ENCODE results near the gene CACUL1. TPM values are rescaled to one million over a fixed set of nuclear protein-coding genes. Genes with fewer than 3 reads are reported as not detected.

Gene CACUL1
- total RNA-seq, 1 experiment from 2014 or later: 67.5 TPM

GRCh38 chr10:118737603-118738302, 17.0 kb downstream of the CACUL1 start:
- no peak for DNase-seq (ENCODE audit: low read depth, low spot score)
- Histone ChIP-seq H3K9me2 (ENCODE audit: insufficient read depth) (no peaks in the 10 kb centered on the region), H4K20me1 (ENCODE audit: insufficient read depth) (peaks cover 27% of the 10 kb centered on the region), H3K27me3 (ENCODE audit: insufficient read depth, low read length) (no peaks in the 10 kb centered on the region), H3K4me1 (ENCODE audit: control insufficient read depth in 1 of 2, insufficient read depth in 2 of 2, low read length in 2 of 2) (peaks cover 6 to 12% of the 10 kb centered on the region in 2 experiments), H3K9ac (ENCODE audit: low read length) (no peak overlapping the region), H3K4me3 (replicated peaks in 1 of 2; ENCODE audit: low read depth in 1 of 2, low read length in 2 of 2) (no peak overlapping the region), H3K79me2 (ENCODE audit: insufficient read depth, low read length) (peaks cover 96% of the 10 kb centered on the region), H3K9me3 (ENCODE audit: control insufficient read depth in 1 of 2, insufficient read depth in 1 of 2, low read depth in 1 of 2, low read length in 2 of 2) (no peaks in the 10 kb centered on the region), H2AFZ (ENCODE audit: low read depth, low read length, poor library complexity, severe bottlenecking) (no peak overlapping the region), H3K27ac (ENCODE audit: low read depth, low read length) (no peak overlapping the region), H3K36me3 (ENCODE audit: control insufficient read depth in 1 of 2, insufficient read depth in 2 of 2, low read length in 2 of 2) (no peaks in the 10 kb centered on the region), H3K4me2 (ENCODE audit: low read length) (no peak overlapping the region)
- intact Hi-C loops (cut with micrococcal nuclease): no loop called here
- ATAC-seq: no peak
- no TSS peak for BruUV-seq (replicated peaks)
- CTCF ChIA-PET: interaction anchor here (1.2 to 5.8 kb wide), 2 partner anchors 15 to 17 kb away, joined by 4 to 35 read pairs (median 8); no protein-coding TSS in a partner anchor
- POLR2A ChIA-PET: no interaction called here
- TF ChIP-seq EZH2phosphoT487 (IDR thresholded peaks at IDR 0.05; ENCODE audit: borderline replicate concordance): no peak
- TF ChIP-seq JUND (IDR thresholded peaks at IDR 0.05): no peak
- no peak for TF ChIP-seq ZFX (IDR thresholded peaks at IDR 0.05)
- TF ChIP-seq CTCF (IDR thresholded peaks at IDR 0.05 in 2 of 3, conservative IDR thresholded peaks at IDR 0.05 in 1 of 3; ENCODE audit: borderline replicate concordance in 1 of 3, insufficient read depth in 1 of 3, low read depth in 2 of 3, low read length in 2 of 3): no peak
- TF ChIP-seq CBX3 (IDR thresholded peaks at IDR 0.05; ENCODE audit: low read depth): no peak
- no peak for TF ChIP-seq YY1 (IDR thresholded peaks at IDR 0.05; ENCODE audit: extremely low read depth, insufficient replicate concordance, low read depth, low read length)
- TF ChIP-seq ZBTB33 (IDR thresholded peaks at IDR 0.05; ENCODE audit: extremely low read depth, insufficient replicate concordance, low read length): no peak
- TF ChIP-seq RAD21 (IDR thresholded peaks at IDR 0.05; ENCODE audit: low read depth): no peak
- no peak for TF ChIP-seq SP1 (IDR thresholded peaks at IDR 0.05; ENCODE audit: low read depth)
- TF ChIP-seq, protein P1, sequence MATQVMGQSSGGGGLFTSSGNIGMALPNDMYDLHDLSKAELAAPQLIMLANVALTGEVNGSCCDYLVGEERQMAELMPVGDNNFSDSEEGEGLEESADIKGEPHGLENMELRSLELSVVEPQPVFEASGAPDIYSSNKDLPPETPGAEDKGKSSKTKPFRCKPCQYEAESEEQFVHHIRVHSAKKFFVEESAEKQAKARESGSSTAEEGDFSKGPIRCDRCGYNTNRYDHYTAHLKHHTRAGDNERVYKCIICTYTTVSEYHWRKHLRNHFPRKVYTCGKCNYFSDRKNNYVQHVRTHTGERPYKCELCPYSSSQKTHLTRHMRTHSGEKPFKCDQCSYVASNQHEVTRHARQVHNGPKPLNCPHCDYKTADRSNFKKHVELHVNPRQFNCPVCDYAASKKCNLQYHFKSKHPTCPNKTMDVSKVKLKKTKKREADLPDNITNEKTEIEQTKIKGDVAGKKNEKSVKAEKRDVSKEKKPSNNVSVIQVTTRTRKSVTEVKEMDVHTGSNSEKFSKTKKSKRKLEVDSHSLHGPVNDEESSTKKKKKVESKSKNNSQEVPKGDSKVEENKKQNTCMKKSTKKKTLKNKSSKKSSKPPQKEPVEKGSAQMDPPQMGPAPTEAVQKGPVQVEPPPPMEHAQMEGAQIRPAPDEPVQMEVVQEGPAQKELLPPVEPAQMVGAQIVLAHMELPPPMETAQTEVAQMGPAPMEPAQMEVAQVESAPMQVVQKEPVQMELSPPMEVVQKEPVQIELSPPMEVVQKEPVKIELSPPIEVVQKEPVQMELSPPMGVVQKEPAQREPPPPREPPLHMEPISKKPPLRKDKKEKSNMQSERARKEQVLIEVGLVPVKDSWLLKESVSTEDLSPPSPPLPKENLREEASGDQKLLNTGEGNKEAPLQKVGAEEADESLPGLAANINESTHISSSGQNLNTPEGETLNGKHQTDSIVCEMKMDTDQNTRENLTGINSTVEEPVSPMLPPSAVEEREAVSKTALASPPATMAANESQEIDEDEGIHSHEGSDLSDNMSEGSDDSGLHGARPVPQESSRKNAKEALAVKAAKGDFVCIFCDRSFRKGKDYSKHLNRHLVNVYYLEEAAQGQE (IDR thresholded peaks at IDR 0.05; ENCODE audit: low read depth): no peak
- no peak for TF ChIP-seq SIN3A (IDR thresholded peaks at IDR 0.05; ENCODE audit: low read depth)
- TF ChIP-seq EZH2 (IDR thresholded peaks at IDR 0.05): no peak
- TF ChIP-seq, protein P2, sequence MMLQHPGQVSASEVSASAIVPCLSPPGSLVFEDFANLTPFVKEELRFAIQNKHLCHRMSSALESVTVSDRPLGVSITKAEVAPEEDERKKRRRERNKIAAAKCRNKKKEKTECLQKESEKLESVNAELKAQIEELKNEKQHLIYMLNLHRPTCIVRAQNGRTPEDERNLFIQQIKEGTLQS (IDR thresholded peaks at IDR 0.05): no peak
- no peak for TF ChIP-seq MAX (IDR thresholded peaks at IDR 0.05)
- no peak for TF ChIP-seq POLR2AphosphoS5 (IDR thresholded peaks at IDR 0.05; ENCODE audit: low read depth, low read length)
- TF ChIP-seq EGR1 (IDR thresholded peaks at IDR 0.05; ENCODE audit: low read depth): no peak
- TF ChIP-seq TCF7L2 (IDR thresholded peaks at IDR 0.05; ENCODE audit: borderline replicate concordance, extremely low read depth, insufficient read depth, insufficient read length): no peak
- no peak for TF ChIP-seq POLR2A (IDR thresholded peaks at IDR 0.05; ENCODE audit: borderline replicate concordance, extremely low read depth, insufficient read depth, insufficient read length)
- TF ChIP-seq ELF1 (IDR thresholded peaks at IDR 0.05; ENCODE audit: borderline replicate concordance, low read depth): no peak
- no peak for TF ChIP-seq SRF (IDR thresholded peaks at IDR 0.05; ENCODE audit: low read depth)
- RAD21 ChIA-PET (ENCODE audit: low non-redundant PET in 1 of 2, low total read pairs in 2 of 2, uncharacterized antibody in 2 of 2, unreplicated experiment in 2 of 2): no interaction called here

Data from HCT116 (cell line).